HG02970 (cell line): ENCODE results near the gene SLC39A1.

Experiments
- ATAC-seq: cut with Tn5 transposase; IDR thresholded peaks from one replicate; pipeline ENCODE4 v1.9.1; 2021; ENCODE audit warnings: mild to moderate bottlenecking, moderate library complexity, moderate number of reproducible peaks; ENCODE audit not compliant: unreplicated experiment, low FRiP score

SLC39A1 gene

DNA sequence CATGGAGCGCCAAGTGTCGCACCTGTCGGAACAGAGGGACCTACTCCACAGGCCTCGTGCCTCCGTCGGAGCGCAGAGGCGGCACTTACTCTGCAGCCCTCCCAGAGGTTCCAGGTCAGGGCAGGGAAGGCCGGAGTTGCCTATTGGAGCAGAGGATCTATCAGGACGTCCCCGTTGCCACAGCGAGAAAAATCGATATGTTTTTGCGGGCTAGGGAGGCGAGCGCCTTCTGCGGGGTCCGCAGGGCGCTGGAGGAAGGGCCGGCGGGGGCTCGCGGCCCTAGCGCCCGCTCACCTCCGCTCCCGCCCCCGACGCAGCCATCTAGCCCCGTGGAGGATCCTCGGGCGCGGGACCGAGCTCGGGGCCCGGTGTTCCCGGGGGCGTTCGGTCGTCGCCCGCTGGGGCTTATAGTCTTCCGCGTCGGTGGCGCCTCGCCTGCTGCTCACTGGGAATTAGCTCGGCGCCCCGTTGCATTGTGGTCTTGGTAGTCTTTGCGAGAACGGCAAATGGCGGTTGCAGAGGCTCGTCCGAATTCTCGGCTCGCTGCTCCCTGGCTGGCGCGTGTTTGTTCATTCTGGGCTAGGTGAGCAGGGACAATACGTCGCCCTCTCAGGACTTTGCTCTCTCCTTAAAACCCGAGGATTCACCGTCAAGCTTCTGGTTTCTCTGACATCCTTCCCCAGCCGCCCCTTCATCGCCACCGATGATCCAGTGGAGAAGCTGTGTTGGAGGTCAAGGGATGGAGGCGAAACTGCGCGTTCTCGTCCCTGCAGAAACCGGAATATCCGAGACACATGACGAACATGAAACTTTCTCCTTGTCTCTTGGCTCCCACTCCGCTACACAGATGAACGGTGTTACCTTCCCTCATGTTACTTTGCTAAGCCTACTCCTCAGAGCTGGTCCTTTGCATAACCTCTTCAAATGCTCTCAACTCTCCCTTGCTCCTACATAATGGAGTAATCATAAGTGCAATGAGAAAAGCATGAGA, 14.2 kb upstream of the SLC39A1 start, which contains the start of gene JTB:
TSS of gene JTB (minus strand) at position 425 of the 991 bp plus-strand sequence. CDS start at position 3, 422 bp downstream.
- peak; percentile 70 for ATAC-seq

DNA sequence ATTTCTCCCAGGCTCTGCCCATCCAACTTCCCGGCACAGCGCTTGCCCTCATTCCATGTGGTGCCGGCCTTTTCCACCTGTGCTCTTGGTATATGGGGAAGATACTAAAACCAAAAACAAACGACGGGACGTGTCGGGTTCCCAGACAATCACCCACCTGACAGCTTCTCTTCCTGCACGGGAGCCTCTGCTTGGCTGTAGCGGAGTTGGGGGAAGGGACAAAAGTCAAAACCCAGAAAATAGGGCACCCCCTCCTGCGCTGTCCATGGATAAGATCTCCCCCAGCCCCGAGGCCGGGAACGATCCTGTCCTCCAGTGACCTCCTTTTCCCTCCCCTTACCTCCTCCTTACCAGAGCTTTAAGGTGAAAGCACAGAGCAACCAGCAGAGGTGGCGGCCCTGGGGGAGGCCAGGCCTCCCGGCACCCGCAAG, 13.5 kb upstream of the SLC39A1 start:
- no peak for ATAC-seq

DNA sequence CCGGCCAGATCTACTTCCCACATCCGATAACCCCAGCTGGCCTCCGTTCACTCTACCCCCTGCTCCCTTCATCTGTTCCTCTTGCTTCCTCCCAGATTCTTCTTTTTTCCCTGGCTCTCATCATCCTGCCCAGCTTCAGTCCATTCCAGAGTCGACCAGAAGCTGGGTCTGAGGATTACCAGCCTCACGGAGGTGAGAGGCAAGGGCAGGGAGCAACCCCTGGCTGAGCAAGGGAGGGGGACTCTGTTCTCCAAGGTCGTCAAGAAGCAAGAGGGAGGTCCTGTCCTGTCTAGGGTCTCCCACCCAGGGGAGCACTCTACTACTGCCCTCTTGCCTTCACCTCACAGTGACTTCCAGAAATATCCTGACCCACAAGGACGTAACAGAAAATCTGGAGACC, 10.2 kb upstream of the SLC39A1 start:
- ATAC-seq: no peak

DNA sequence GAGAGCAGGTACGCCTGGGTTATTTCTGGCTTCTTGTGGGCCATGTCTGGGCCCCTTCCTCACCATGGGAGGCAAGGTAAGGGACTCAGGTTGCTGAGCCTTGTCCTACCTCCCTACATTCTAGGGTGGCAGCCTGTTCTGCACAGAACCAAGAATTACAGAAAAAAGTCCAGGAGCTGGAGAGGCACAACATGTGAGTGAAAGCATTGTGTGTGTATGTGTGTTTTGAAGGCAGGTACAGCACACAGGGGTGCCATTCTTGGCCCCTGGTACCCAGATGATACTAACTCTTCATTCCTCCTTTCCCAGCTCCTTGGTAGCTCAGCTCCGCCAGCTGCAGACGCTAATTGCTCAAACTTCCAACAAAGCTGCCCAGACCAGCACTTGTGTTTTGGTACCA, 9.7 kb upstream of the SLC39A1 start:
- no peak for ATAC-seq

DNA sequence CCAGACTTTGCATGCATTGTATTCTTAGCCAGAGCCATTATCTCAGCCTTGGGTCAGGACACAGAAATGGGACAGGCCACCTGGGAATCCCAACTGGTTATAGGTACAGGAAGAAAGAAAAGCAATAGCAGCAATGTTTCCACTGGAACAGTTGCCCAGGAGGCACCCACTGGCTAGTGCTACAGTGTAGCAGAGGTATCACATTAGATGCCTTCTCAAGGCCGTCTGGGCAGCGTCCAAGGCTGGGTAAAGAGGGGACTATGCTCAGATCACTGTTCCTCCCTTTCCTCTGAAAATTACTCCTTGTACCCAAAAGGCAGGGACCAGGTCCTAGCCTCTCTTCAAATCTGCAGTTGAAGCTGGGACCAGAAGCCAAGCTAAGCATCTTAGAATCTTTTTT, 7.0 kb upstream of the SLC39A1 start:
- no peak for ATAC-seq

DNA sequence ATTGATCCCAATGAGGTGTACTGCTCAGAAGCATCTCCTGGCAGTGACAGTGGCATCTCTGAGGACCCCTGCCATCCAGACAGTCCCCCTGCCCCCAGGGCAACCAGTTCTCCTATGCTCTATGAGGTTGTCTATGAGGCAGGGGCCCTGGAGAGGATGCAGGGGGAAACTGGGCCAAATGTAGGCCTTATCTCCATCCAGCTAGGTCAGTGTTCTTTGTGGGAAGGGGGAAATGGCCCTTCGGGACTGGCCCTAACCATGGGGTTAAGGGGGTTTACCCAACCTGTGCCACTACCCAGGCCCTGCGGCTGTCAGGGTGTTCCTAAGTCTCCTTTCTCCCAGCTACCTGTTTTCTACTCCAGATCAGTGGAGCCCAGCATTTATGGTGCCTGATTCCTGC, 5.6 kb upstream of the SLC39A1 start:
- ATAC-seq: no peak

DNA sequence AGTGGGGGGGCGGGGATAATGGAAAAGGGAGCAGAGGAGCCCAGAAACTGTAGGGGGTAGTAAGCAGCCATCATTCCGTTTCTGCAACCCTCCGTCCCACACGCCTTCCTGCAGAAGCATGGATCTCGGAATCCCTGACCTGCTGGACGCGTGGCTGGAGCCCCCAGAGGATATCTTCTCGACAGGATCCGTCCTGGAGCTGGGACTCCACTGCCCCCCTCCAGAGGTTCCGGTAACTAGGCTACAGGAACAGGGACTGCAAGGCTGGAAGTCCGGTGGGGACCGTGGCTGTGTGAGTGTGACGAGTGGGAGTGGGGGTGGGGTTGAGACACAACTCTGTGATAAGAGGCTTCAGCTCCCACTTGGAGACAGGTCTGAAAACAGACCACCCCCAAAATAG, 5.1 kb upstream of the SLC39A1 start:
- no peak for ATAC-seq

DNA sequence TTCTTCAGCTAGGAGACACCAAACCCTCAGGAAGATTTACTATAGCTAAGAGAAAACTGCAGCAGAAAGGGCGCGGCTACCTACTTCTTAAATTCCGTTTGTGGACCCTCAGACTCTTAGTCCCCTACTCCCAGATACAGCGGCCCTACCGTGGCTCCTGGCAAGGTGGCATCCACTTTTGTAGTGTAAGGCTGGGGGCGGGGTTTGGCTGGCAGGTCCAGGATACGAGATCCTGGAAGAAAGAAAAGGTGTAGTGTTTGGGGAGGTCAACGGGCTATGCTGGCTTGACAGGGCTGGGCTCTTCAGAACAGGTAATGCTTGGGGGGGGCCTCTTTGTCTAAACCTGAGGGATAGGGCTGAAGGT, 4.6 kb upstream of the SLC39A1 start:
- no peak for ATAC-seq

DNA sequence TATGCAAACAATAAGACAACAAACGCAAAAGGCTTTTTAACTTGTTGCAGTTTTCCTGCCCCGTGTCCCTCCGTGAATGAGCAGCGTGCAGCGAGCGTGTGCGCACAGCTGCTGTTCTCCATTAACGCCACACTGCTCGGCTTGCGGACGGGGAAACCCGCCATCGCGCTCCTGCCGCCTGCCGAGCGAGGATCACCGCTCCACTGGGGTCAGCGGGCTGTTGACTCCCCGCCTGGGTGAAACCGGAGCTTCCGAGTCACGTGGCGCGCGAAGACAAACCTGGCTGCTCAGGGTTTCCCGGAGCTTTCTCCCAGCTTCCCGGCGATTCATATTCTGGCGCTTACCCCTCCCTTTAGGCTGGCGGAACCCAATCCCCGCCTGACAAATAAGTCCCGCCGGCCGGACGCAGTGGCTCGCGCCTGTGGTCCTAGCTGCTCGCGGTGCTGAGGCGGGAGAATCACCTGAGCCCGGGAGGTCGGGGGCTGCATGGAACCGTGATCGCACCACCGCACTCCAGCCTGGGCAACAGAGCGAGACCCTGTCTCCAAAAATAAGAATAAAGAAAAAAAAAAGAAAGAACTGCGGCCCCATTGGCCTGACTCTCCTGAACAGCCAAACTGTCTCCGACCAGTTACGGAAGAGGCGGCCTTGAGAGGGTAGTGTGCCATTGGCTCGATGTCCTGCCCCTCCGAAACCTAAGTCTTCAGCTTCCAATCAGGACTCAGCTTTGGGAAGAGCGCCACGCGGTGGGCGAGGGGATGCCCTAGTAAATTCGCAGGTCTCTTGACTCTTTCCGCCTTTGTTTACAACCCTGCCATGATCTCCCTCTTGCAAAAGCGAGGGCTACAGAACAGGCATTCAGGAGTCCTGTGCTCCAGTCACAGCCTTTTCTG, 4.0 kb upstream of the SLC39A1 start, which contains the start of gene CREB3L4:
TSS of gene CREB3L4 (plus strand) at position 796 of the 893 bp plus-strand sequence. CDS start 624 bp downstream, outside the sequence.
- ATAC-seq: peak; percentile 60

DNA sequence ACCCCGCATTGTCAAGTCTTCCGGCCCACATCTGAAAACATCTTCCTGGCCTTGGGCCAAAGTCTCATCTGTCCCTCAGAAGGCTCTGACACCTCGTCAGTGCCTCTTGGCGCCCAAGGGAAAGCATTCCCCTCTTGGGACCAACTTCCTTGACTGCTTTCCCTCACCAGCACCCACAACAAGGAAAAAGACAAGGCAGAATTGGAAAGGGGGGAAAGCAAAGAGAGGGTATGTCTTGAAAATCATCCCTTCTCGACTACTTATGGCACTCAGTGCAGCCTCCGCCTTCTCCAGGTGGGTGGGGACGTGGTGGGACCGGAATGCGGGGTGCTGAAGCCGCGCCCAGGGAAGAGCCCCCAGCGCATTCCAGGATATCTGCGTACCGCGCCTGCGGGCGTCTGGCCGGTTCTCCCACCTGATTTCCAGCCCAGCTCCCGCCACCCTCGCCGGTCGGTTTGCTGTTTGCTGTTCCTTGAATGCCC, 554 bp upstream of the SLC39A1 start:
- ATAC-seq: no peak

DNA sequence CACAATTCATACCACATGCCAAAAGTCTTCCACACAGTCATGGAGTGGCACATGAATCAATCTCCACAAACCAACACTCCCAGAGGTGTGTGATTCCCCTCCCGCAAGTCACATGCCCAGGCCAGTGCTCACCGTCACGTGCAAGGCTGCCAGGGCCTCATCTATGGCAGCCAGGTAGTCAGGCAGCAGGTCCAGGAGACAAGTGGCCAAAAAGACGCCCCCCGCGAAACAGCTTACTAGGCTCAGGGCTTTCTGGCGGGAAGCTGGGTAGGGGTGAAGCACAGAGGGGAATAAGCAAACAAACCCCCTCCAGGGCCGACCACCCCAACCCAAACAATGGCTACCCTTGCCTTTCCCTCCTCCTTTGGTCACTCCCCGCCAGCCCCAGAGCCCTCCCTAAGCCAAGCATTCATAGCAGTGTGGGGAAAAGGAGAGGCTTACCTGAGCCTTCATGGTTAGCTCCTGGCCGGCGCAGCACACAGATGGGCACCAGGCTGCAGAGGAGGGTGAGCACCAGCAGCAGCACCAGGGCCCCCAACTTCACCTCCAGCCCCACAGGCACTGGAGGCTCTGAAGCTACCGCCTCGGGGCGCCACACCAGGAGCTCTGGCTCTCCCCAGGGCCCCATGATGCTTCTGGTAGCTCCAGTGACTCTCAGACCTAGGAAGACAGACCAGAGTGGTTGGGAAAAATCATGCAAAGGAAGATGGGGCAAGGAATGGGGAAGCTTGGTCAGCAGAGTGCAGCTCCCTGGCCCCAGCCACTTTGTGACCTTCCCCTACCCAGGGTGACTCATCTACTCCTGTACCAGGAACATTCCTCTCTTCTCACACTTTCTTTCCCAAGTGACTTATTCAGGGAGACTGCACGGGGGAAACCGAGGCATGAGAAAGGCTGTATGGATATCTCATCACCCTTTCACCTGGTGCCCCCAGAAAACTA, 978 bp downstream of the SLC39A1 start:
- no peak for ATAC-seq

DNA sequence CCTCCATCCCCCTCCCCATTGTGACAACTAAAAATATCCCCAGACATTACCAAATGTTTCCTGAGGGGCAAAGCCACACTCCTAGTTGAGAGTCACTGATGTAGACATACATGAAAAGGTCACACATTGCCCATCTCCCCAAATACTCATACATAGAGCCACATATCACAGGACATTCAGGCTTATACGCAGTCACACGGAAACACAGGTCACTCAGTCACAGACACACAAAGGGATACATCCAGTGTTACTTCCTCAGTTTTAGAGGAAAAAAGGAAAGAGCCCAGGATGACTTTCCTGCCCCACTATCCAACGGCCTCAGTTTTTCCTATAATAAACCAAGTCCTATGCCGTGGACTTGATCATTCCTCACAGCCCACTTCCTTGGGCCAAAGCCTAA, 1.9 kb downstream of the SLC39A1 start:
- ATAC-seq: no peak

DNA sequence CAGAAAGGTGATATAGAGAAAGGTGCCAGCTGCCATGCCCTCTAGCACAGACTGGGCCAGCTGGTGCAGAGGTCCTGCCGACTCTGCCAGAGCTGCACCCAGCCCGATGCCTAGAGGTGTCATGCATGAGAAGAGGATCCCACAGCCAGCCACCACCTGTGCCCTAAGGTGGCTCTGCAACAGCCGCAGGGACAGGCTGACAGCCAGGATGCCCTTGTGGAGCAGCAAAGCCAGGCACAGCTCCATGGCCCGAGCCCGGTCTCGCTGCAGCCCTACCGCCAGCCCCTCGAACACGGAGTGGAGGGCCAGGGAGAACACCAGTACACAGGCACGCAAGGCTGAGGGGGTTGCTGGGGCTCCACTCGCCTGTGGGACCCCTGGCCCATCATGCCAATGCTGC, 3.1 kb downstream of the SLC39A1 start:
- ATAC-seq: no peak

DNA sequence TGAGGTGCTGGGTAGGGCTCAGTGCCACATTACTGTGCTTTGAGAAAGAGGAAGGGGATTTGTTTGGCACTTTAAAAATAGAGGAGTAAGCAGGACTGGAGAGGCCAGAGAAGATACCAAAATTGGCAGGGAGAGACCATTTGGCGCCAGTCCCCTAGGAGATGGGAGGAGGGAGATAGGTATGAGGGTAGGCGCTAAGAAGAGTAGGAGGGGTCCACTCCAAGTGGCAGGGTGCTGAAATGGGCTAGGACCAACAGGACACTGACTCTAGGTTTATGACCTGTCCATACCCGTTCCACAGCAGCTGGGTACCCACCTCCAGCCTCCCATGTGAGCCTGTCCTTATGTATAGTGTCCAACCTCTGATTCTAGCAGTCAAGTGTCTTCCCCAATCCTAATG, 3.9 kb downstream of the SLC39A1 start:
- no peak for ATAC-seq

DNA sequence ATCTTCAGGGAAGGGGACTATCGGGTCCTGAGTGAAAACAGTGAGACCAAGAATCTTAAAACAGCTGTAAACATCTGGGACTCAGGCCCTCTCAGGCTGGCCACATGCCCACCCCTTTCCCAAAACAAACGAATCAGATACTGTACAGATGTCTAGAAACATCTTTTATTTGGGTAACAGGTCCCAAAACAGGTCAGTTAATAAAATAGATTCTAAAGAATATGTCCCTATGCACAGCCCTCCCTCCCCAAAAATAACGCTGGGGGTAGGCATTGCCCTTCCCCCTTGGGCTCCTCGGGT, 4.4 kb downstream of the SLC39A1 start:
- no peak for ATAC-seq

DNA sequence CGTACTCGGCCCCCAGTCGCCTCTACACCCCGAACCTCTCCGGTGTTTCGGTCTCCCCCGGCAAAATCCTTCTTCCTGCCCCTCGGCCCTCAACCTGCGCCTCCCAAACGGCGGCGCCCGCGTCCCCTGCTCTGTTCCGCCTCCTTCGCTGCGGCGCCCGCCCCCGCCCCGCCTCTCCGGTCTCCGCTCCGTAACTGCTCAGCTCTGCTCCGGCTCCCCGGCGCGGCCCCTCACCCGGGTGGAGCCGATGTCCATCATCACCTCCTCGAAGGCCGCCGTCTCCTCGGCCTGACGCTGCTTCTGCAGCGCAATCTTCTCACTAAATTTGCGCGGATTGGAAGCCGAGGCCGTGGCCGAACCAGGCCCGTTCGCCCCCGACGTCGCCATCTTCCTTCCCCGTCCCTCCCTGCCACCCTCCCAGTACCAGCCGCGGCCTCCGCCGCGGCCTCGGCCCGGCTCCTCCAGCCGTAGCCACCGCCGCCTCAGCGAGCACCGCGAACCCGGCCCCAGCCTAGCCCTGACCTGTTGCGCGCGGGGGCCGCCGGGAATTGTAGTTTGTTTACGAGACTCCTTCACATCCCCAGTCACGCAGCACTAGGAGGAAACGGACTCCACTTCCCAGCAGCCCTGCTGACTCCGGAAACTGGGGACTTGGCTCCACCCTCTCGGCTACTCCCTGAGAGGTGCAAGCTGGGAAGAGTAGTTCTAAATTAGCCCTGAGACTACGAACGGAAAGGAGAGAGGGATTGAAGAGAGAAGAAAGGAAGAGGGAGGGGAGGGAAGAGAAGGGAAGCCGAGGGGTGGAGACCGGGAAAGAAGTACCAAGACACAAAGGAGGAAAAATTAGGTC, 5.0 kb downstream of the SLC39A1 start, which contains the start of gene CRTC2:
TSS of gene CRTC2 (minus strand) at position 502 of the 850 bp plus-strand sequence. CDS start at position 387, 115 bp downstream.
- ATAC-seq: peak; percentile 76

DNA sequence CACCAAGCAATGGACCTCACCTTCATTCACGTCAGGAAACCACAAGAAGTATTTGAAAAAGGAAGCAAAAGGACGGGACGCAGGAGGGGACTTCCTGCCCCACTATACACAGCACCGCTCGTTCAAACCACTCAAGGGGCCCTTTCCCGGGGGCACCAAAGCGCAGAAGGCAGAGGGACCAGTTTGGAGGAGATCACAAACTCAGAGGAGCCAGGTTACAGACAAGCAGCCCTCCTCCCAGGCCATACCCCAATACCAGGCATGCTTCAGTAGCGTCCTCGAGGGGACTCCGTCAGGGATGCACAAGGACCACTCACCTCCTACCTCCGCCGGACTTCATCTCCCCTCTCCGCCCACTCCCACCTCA, 5.6 kb downstream of the SLC39A1 start:
- peak; percentile 3 for ATAC-seq

DNA sequence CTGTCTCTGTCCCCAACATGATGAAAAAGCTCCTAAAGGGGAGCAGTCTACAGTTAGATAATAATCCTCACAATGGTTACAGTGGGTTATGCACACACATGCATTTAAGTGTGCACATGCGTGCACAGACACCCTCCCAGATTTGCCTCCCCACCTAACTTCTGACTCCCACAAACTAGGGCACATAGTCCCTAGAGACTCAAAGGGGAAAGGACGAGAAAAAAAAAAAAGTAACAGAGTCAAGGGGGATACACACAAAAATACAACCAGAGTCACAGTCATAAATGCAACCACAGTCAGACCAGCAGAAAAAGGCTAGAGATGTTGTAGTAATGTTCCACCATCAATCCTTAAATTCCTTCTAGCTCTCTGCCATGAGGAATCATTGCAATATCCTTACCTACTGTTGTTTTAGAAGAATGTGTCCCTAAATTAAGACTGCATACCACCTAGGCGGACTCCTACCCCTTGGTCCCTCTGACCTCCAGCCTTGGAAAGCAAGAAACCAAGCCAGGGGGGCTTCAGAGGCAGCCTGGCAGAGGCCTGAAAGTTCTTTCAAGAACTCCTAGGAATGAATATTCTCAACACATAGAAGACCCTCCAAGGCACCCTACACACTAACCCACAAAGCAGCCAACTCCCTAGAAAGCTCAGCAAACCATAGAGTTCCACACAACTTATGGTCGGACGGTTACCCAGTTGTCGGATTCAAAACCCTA, 6.2 kb downstream of the SLC39A1 start:
- no peak for ATAC-seq
